ENCODE data around the gene FAM53C.
A peak's percentile ranks its signal among the peaks of the same experiment; 100 is the strongest.
"Not testable (repeated sequence)": the region's sequence is repeated elsewhere in the genome, so short reads cannot be mapped to it uniquely, and the experiment has no call there.

Gene FAM53C

DNA sequence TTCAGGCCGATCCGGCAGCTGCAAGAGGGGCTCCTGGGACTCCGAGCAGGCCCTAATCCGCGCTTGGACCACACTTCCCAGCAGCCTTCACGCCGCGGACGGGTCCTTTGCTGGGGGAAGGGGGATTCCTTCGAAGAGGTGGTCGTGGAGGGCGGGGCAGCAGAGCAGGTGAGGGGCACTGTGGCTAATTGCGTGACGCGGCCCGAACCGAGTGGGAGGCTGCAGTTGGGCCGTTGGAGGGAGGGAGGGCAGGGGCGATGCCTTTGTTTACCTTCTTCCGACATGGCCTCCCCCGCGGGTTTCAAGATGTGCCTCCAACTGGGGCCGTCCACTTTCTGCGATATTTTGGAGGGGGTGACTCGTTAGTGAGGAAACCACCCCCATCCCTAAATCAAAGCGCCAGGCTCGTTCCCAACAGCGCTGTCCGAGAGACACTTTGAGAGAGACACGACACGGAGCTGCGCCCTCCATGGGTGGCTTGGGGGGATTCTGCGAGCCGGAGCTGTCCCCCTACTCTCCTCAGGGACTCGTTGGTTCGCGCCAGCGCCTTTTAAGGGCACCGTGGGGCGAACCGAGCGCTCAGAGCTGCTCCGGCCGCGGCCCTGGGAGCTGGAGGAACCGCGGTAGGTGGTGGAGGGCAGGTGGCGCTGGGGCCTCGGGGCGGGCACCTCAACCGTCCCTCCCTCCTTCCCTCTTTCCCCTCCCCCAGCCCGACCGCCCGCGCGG is at the start of gene FAM53C:
Gene FAM53C (plus strand): TSS at position 582 of the 726 bp plus-strand sequence. CDS start 3,070 bp downstream, outside the sequence.
- peak; percentile 61 for DNase-seq (ENCODE audit: low read depth)

DNA sequence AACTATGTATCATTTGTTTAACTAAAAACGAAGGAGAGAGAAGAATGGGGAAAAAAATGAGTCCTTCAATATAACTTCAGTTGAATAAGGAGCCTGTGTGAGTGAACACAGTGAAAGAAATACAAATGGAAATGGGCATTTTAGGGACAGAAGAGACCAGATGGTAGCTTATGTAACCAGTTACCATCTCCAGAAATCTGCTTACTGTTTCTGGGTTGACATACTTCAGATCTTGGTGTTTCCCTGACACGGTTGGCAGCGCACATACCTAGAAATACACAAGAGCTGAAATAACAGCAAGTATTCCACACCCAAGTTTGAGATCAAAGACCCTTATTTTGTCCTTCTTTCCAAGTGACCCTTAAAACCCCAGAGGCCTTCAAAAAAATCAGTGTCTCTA is 48.8 kb upstream of the FAM53C start:
- DNase-seq (ENCODE audit: low read depth), result no peak

DNA sequence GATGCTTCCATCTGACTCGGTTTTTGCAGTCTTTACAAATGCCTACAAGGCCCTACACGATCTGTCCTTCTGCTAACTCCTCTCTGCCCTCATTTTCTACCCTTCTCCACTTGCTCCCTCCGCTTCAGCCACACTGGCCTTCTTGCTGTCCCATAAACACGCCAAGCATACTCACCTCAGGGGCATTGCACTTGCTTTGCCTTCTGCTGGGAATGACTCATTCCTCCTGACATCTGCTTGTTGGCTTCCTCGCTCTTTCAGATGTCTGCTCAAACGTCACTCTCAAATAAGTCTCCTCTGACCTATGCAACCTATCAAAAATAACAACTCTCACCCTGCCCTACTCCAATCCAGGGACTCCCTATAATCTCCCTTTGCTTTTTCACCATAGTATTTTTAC is 34.7 kb upstream of the FAM53C start:
- DNase-seq (ENCODE audit: low read depth), result peak; percentile 19

DNA sequence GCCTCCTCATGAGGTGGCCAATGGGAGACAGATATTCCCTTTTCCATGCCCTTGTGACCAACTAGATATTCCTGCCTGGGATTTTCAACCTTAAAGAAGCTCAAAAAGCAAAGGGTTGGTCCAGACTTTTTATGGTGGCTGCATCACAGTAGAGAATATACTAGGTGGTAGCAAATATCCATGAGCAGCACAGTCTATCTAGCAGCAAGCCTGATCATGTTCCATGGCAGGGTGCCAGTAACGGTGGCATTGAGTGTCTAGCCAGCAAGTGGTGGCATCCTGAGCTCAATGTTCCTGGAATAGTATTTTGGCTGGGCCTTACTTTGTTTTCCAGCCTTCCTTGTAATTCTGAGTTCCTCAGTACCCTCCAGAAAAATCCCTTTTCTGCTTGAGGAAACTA is 32.3 kb upstream of the FAM53C start:
- no peak for DNase-seq (ENCODE audit: low read depth)

DNA sequence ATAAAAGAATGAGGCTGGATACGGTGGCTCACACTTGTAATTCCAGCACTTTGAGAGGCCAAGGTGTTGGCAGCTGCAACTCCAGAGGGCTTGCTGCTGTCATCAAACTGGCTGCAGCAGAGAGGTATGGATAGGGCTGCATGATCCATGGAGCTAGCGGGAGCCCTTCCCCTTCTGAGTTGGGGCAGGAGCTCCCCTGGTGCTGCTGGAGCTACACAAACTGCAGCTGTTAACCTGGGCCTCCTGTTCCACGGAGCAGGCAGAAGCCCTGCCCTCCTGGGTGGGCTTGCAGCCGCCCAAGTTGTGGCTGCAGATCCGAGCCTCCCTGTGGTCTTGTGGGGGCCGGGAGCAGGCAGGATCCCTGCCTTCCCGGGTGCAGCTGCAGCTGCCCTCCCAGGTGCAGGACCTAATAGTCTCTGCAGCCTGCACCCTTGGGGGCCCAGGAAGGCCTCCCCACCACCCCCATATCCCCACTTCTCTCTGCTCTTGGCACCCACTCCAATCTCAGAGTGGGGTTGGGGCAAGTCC is 22.3 kb upstream of the FAM53C start:
- DNase-seq (ENCODE audit: low read depth), result no peak

DNA sequence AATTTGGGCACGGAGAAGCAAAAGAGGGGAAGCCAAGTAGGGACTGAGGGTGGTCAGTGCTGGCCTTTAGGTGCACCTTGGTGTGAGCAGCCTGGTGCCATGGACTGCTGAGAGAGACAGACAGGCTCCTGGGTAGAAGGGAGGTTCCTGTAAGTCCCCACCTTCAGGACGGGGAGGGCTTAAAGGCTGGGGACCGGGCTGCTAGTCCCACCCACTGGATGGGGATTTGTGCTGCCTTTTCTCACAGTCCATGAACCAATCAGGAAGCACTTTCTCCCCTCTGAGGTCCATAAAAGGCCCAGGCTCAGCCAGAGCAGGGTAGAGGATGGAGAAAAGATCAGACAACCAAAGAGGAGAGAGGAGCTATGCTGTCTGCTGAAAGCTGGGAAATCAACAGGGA is 21.7 kb upstream of the FAM53C start:
- no peak for DNase-seq (ENCODE audit: low read depth)

DNA sequence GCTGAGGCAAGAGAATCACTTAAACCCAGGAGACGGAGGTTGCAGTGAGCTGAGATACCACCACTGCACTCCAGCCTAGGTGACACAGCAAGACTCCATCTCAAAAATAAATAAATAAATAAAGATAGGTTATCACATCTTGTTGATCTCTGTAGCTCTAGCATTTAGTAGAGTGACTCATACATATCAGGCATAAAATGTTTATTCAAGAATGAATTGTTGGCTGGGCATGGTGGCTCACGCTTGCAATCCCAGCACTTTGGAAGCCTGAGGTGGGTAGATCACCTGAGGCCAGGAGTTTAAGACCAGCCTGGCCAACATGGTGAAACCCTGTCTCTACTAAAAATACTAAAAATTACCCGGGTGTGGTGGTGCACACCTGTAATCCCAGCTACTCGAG is 19.9 kb upstream of the FAM53C start:
- not testable (repeated sequence) for DNase-seq (ENCODE audit: low read depth)

DNA sequence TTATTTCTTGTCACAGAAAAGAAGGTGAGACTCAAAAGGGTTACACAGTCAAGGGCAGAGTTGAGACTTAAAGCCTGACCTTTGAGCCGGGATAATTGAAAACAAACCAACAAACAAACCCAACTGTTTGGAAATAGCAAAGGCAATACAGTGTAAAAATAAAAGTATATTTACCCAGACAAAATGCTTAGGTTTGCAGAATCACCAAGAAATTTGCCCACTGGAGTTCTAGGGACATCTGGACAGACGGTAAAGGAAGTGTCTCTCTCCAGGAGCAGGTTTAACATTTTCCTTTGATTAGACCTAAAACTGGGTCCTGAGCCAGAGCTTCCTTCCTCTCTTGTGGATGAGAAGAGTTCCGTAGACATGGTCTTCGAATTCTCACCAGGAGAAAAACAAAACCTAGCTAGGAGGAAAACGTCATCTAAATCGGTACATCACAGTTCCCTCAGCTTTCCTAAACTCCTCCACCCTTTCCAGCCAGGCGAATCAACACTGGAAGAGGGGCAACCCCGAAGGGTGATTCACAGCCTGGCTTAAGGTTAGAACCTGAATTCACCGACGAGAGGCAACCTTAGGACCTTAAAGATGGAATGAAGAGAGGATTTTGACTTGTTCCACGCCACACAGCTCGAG is 7.1 kb upstream of the FAM53C start:
- no peak for DNase-seq (ENCODE audit: low read depth)

DNA sequence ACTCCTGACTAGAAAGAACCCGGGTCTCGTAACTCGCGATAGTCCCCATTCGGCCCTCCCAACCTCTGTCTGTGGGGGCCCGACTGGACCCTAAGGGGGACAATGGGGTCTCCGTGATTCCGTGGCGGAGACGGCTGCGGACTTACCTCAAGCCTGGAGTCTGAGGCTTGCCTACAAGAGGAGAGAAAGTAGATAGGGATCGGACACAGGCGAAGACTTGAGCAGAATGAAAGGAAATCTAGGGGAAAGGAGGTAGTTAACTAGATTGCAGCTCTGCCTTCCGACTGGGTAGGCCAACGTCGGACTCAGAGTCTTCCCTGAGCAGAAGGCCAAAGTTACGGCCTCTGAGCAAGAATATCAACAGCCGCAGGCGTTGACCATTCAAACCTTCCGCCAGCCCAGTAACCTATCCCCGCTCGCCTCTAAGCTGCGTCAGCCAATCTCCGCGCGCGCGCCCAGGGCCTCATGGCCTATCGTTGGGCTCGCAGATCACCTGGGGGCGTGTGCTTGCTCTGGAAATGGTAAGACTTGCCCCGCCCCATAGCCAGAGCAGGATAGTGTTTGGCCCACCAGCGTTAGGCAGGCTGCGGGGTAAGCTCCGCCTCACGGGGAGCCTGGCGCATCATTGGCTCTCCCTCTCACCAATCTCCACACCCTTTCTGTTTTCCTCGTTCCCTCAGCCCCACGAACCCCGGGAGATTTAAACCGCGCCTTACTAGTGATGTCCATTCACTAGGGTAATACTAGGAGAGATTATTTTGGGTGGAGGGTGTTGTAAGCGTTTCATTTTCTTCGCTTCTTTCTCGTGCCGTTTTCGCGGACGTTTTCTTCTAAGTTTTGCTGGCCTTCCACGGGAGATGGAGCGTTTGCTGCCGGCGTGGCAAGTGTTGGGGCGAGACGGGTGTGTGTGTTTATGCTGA is 6.4 kb upstream of the FAM53C start, which contains the start of gene CDC25C:
Gene CDC25C (minus strand): TSS at position 356 of the 920 bp plus-strand sequence. CDS start 624 bp downstream, outside the sequence.
- DNase-seq (ENCODE audit: low read depth), result peak; percentile 98

DNA sequence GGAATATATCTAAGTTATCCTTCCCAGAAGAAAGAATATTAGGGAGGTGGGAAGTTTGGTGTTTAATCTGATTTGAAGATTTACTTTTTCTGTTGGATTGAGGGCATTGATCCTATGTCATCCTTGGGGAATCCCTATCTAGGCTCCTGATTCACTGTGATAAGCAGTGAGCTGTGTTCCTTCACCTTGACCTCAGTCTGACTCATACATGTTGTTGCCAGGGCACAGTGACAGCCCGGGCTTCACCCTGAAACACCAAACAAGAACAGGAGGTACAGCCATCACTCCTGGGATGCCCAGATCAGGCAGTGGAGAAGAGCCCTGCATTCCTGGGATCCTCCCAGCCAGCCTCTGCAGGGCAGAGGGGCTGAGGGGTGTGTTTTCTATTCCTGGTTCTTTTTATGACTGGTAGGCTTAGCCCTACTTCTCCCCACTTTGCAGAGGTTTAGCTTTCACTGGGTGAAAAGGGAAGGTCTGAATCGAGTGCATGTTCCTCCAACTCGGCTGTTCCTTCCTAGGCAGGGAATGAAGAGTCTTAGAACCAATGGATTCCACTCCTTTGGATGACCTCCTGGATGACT is 3.1 kb upstream of the FAM53C start:
- DNase-seq (ENCODE audit: low read depth), result no peak

DNA sequence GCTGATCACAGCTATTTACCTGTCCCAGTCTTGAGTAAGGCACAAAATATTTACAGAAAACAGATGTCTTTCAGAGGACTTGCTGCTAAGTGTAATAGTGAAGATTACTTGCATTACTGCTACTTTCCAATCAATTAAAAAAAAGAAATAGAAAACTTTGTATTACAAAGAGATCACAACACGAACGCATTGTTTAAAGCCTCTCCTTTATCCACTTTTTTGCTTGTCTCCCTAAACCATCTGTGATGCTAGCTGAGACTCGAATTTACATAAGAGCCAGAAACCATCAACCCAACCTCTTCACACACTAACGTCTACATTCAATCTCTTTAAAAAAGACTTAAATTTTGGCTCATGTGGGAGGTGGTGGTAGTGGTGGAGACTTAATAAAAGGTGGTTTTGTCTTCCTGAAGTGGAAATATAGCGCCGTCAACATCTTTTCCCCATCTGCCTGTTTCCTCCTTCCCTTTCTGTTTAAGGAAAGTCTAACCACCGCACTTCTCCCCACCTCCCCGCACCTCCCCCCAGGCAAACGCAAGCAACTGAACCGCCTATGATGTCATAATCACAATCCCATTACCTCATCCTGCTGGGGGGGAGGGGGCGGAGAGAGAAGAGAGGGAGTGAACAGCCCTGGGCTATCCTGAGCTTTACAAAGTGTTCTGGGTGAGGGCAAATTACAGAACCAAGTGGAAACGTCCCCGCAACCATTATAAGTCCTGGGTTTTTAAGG is 948 bp upstream of the FAM53C start:
- no peak for DNase-seq (ENCODE audit: low read depth)

DNA sequence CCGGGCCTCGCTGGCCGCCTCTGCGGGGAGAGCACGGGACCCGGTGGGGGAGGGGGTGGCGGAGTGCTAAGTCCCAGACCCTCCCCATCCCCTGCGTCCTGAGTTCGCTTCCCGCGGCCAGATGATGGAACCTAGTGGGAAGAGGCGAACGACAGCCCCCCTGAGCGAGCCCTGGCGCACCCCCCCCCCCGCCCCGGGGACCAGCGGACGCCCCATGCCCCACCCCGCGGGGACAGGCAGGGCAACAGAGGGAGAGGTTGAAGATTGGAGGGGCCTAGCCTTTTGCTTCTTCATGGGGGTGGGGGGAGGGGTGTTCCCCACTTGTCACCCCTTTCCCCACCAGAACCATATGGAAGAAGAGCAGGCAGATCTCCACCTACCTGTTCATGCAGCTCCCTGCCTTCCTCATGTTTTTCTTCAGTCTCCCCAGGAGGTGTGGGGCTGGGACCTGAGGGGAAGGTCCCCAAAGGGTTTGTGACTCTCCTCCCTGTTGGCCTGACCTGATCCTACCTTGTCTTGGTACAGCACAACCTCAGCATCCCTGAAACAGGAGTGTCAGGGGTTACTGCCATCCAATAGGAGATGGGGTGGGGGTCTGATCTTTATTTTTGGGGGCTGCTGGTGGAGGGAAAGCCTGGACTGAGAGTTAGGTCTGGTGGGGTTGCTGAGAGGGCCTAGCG is 485 bp downstream of the FAM53C start:
- DNase-seq (ENCODE audit: low read depth), result no peak

DNA sequence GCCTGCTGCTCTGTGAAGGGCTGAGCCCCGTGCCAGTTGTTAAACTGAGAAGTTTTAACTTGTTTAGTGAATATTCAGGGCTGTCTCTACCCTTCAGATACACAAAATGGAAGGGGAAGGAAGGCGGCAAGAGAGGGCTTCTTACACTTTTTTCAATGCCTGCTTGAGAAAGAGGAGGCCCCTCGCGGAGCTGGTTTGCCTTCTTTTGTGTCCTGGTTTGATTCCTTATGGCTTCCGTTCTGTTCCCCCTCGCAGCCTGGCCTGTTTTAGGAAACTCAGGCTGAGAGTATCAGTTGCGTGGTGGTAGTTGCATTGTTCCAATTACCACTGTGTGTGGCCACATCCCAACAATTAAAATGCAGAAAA is 1.0 kb downstream of the FAM53C start:
- DNase-seq (ENCODE audit: low read depth), result no peak

DNA sequence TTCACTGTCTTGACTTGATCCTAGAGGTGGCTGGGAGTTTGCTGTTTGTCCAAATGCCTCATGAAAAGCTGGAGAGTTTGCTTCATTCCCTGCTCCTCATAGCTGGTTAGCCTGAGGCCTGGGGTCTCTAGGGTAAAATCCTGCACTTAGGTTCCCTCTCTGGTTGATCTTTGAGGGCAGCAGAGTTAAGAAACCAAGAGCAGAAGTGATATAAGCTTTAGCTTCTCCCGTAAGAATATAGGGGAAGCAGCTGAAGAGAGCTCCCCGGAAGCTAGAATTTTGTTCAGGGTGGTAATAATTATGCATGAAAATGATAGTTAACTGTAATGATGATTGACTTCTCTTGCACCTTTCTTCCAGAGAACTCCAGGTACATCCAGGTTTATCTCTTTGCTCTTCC is 1.4 kb downstream of the FAM53C start:
- DNase-seq (ENCODE audit: low read depth), result no peak

DNA sequence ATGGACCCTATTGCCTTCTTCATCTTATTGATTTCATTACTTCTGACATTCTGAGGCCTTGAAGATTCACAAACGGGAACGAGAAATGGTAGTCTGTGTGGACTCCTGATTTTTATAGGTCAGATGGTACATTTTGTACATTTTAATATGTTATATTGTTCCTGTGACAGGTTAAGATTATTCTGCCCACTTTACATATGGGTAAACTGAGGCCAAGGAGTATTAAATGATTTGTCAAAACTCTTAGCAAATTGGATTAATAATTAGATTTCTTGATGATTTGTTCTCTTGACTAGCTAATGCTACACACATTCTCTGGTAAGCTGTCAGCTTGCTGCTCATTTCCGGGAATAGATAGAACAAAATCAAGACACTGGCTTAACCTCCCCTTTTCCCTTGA is 1.9 kb downstream of the FAM53C start:
- DNase-seq (ENCODE audit: low read depth), result no peak

DNA sequence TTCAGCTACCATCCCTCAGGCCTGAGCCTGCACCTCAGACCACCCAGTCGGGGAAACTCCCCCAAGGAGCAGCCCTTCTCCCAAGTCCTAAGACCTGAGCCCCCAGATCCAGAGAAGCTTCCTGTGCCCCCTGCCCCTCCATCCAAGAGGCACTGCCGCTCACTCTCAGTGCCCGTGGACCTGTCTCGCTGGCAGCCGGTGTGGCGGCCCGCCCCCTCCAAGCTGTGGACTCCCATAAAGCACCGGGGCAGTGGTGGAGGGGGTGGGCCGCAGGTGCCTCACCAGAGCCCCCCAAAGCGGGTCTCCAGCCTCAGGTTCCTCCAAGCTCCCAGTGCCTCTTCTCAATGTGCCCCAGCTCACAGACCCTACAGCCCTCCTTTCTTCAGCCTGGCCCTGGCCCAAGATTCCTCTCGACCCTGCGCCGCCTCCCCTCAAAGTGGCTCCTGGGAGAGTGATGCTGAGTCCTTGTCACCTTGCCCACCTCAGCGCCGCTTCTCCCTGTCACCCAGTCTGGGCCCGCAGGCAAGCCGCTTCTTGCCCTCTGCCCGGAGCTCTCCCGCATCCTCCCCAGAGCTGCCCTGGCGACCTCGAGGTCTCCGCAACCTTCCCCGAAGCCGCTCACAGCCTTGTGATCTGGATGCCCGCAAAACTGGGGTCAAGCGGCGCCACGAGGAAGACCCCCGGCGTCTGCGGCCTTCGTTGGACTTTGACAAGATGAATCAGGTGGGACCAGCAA is 7.0 kb downstream of the FAM53C start:
- DNase-seq (ENCODE audit: low read depth), result no peak

DNA sequence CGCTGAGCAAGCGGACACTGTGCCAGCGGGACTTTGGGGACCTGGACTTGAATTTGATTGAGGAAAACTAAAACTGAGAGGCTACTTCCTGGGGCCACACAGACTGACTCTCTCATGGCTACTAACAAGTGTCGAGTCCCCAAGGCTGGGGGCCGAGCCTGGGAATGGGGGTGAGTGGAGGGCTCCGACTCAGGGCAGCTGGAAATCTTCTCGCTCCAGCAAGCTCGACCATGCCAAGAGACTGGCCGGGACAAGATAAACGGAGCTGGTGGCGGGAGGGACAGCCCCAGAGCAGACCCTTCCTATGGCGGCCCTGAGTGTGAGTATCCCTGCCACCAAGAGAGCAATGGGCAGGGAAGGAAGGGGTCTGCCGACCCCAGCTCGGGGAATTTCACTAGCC is 8.8 kb downstream of the FAM53C start:
- no peak for DNase-seq (ENCODE audit: low read depth)

DNA sequence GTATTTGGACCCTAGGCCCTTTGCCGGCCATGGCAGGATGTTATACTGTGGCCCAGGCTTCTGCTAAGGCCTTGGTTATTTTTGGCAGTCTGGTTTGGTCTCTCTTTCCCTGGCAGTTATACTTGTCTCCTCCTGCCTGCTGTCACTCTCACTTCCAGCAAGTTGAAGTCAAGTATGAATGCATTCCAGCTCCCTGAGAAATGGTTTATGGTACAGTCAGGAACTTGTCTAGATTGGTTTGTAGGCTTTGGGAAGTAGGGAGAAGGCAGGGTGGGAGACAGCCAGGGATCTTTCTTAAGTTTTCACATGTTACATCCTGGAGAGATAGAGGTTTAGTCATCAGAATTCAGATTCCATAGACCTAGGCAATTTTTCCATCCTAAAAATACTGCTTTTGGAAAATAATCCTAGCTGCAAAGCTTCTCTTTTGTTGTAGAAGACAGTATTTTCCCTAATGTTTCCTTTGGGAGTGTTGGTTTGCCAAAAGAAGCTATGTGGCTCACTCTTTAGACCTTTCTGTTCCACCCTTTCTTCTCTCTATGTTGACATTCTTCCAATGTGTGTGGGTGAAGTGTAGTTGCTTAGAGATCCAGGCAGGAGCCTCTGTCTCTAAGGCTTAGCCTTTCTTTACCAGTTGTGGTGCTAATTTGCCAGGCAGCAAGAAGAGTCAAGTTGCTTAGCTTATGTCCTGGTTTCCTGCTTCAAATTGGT is 11.9 kb downstream of the FAM53C start:
- no peak for DNase-seq (ENCODE audit: low read depth)

DNA sequence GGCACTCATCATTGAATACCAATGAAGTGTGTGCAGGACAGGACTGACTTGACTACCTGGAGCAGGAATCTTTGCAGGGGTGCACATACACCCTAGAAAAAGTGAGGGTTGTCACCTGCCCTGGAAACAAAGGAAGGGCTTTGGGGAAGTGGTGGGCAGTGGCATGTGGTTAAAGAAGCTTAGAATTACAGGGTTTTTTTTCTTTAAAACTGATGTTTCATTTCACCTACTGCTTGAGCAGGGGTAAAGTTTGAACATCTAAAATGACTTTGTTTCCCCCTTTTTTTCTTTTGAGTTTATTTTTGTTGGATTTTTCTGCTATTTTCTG is 12.5 kb downstream of the FAM53C start:
- DNase-seq (ENCODE audit: low read depth), result no peak

DNA sequence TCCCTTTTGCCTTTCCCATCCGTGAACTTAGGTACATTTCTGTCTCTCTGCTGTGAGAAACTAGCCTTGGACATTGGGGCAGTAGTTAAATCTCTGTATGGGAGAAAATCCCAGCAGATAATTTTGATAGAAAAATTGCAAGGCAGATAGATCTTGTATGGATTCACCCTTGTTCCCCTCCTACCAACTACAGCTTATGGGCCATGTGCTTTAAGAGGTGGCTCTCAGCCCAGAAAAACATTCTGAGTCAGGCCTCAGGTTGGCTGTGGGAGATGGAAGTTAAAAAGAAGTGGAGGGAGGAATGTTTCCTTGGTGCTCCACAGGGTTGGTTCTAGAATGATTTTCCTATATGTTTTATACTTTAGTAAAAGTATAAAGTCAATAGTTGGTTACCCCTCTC is 13.0 kb downstream of the FAM53C start:
- no peak for DNase-seq (ENCODE audit: low read depth)
